Hematopoietic multipotent progenitor cell (in vitro differentiated cells): ENCODE measurements around the gene B3GNT2. TPM values are rescaled to one million over a fixed set of nuclear protein-coding genes. Genes with fewer than 3 reads are reported as not detected.
"Not testable (repeated sequence)": the region's sequence is repeated elsewhere in the genome, so short reads cannot be mapped to it uniquely, and the experiment has no call there.

Experiments
- DNase-seq, 3 donors: peaks; one replicate each; pipeline ENCODE4 v3.0.0-alpha.2; 2011 to 2015; ENCODE audit warnings: low read depth in 2 of 3, low spot score in 2 of 3
- total RNA-seq: library from RNA; depleted of rRNA; stranded (reverse); fragments of >200 nt; gene quantifications from one replicate; pipeline ENCODE4 v1.2.3, GENCODE V29; 2012

The B3GNT2 gene
- total RNA-seq, 1 donor = 59.8 TPM

- DNase-seq = no peak
Observed at GRCh38 chr2:62231541-62231940, 35.6 kb downstream of the B3GNT2 start.

- no peak for DNase-seq
Observed at GRCh38 chr2:62234755-62235655, 39.1 kb downstream of the B3GNT2 start.

DNA sequence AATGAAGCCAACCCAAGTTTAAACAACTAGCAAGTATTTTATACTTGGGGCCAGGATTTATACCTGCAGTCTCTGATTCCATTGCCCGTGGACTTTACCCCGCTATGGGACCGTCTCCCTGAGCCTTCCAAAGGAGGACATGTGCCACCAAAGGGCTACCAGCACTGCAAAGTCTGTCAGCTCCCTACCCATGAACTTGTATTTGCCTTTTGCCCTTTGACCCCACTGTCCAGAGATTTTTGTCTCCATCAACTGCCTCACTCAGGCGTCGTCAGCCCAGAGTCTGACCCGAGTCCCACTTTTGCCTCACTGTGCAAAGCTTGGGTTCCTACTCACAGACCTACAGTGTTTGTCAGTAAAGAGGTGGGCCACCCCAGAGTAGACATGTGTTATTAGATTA is 40.6 kb downstream of the B3GNT2 start:
- DNase-seq = no peak

- DNase-seq = no peak
Observed at GRCh38 chr2:62238236-62238635, 42.3 kb downstream of the B3GNT2 start.

- no peak for DNase-seq
Observed at GRCh38 chr2:62240546-62240945, 44.6 kb downstream of the B3GNT2 start.

GRCh38 chr2:62243983-62244382 is 48.1 kb downstream of the B3GNT2 start:
- DNase-seq = no peak

GRCh38 chr2:62248226-62248625 is 52.3 kb downstream of the B3GNT2 start:
- DNase-seq = no peak

DNA sequence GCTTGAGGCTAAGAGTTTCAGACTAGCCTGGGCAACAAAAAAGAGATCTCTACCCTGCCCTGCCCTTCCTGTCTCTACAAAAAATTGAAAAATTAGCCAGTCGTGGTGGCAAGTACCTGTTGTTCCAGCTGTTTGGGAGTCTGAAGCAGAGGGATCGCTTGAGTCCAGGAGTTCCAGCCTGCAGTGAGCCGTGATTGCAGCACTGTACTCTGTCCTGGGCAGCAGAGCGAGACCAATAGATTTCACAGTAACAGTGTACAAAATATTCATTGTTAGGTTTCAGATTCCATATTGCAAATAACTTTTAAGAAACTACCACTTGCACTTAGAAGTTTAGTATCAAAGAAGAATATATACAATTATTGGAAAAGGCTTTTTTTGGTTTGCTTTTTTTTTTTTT is 54.3 kb downstream of the B3GNT2 start:
- DNase-seq = no peak

DNA sequence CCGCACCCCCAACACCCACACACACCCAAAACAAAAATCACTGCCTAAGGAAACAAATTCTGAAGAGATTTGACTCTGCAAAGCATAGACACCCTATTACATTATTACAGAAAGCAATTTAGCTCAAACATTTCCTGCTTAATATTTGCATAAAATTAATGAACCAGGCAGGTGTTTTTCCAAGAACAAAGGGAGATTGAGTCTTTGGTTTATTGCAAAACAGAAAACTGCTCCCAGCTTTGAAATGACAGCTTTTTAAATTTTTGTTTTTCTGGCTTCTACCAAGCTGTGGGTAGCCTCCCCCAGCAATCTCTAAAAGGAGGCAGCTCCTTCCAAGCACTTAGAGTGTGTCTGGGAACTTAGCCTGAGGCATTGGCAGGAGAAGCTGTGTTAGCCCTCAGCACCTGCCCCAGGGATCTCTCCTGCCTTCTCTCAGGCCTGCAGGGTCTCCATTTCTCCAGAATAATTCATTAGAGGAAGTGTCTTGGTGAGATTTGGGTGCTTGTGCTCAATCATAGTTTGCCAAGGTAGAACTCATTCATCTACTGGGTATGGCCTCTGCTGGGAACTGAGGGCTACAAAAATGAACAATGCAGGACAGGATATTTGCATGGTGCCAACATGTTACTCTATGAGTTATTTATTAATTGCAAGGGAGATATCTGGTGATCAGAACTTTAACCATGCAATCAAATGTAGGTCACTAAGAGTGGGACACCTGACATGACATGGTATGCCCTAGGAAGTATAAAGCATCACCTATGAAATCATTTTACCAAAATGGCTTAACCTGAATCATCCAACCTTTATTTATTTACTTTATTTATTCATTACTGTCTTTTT is 58.7 kb downstream of the B3GNT2 start:
- no peak for DNase-seq

DNA sequence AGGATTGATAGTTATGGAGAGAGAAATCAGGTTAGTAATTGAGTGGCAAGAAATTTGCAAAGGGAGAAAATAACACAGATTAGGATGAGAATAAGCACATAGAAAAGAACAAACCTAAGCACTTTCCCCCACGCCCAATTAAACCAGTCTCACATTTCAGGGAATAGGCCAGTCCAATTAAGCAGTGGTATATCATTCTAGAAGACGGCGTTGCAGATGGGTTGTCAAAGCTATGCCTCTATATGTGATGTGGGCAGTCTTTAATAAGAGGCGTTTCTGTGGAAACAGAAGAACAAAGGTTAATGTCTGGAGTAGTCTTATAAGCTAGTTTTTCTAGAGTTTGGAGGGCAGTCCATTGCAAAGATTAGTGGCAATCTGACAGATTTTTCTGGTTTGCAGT is 61.6 kb downstream of the B3GNT2 start:
- no peak for DNase-seq

- no peak for DNase-seq
Observed at GRCh38 chr2:62263076-62263715, 67.3 kb downstream of the B3GNT2 start.

GRCh38 chr2:62264186-62264585 is 68.3 kb downstream of the B3GNT2 start:
- no peak for DNase-seq

- DNase-seq = peak in 1 of 3 donors; percentile 13
Observed at GRCh38 chr2:62265106-62265505, 69.2 kb downstream of the B3GNT2 start.

GRCh38 chr2:62266433-62267038 is 70.6 kb downstream of the B3GNT2 start:
- no peak for DNase-seq

- DNase-seq = no peak
Observed at GRCh38 chr2:62267696-62268095, 71.8 kb downstream of the B3GNT2 start.

DNA sequence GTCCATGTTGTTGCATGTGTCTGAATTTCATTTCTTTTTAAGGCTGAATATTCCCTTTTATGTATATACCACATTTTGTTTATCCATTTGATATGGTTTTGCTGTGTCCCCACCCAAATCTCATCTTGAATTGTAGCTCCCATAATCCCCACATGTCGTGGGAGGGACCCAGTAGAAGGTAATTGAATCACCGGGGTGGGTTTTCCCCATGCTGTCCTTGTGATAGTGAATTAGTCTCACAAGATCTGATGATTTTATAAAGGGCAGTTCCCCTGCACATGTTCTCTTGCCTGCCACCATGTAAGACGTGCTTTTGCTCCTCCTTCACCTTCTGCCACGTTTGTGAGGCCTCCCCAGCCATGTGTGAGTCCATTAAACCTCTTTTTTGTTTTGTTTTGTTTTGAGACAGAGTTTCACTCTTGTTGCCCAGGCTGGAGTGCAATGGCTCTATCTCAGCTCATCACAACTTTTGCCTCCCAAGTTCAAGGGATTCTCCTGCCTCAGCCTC is 72.8 kb downstream of the B3GNT2 start:
- not testable (repeated sequence) for DNase-seq

DNA sequence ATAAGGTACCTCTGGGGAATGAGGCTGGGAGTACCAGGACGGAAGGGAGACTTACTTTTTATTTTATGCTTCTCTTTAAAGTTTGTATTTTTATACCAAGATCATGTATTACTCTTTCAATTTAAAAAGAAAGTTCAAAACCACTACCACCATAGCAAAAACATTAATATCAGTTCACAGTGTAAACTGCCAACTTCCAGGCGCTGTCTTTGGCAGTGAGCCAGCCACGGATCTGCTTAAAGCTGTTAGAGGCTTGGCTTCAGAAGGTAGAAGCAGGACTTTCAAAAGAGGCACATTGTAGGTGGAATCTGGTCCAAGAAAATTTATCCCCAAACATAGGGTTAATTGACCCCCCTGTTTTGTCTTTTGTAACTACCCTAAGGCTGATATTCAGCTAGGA is 74.8 kb downstream of the B3GNT2 start:
- DNase-seq = peak in 2 of 3 donors; percentile 45 to 80
